A673 (cell line): ENCODE measurements around the gene DCTN3. TPM values are rescaled to one million over a fixed set of nuclear protein-coding genes. Genes with fewer than 3 reads are reported as not detected.
A peak's percentile ranks its signal among the peaks of the same experiment; 100 is the strongest.

Experiments used
- BruUV-seq: library from RNA; stranded (reverse); fragments of 400-500 nt; replicated peaks from 2 replicates; lab custom pipeline; 2021; lab: Mats Ljungman, UMichigan
- CTCF ChIA-PET: fragments of 300-600 bp; sonication (Branson Sonifier 250); formaldehyde crosslinking; loops from one replicate; lab custom pipeline; 2022; ENCODE audit warnings: antibody characterized with exemption; lab: Charles Lee
- POLR2A ChIA-PET: fragments of 300-600 bp; sonication (Branson Sonifier 250); formaldehyde crosslinking; loops from one replicate; lab custom pipeline; 2022; ENCODE audit warnings: antibody characterized with exemption; ENCODE audit not compliant: low non-redundant PET; lab: Charles Lee
- DNase-seq: peaks from one replicate; pipeline ENCODE4 v3.0.0-alpha.2; 2015; ENCODE audit warnings: low spot score
- H3K27ac ChIP-seq: fragments of 200-600 bp; sonication (generic); 2 replicates; pipeline ENCODE4 v1.5.1; 2016; ENCODE audit warnings: mixed run types, low read depth, mild to moderate bottlenecking, mixed read lengths, antibody characterized with exemption, low read length; ENCODE audit not compliant: poor library complexity, severe bottlenecking
- H3K27me3 ChIP-seq: fragments of 200-600 bp; sonication (generic); replicated peaks from 2 replicates; pipeline ENCODE4 v1.6.1; 2017; ENCODE audit warnings: mixed run types, low read depth, mild to moderate bottlenecking, mixed read lengths, antibody characterized with exemption, low read length; ENCODE audit not compliant: insufficient read depth, poor library complexity
- H3K36me3 ChIP-seq: fragments of 200-600 bp; sonication (generic); 2 replicates; pipeline ENCODE4 v1.6.1; 2016; ENCODE audit warnings: mixed run types, mild to moderate bottlenecking, mixed read lengths, antibody characterized with exemption, low read length; ENCODE audit not compliant: insufficient read depth, poor library complexity, severe bottlenecking
- H3K4me1 ChIP-seq: fragments of 200-600 bp; sonication (generic); 2 replicates; pipeline ENCODE4 v1.6.1; 2017; ENCODE audit warnings: mixed run types, mild to moderate bottlenecking, mixed read lengths, antibody characterized with exemption, low read length; ENCODE audit not compliant: insufficient read depth, poor library complexity, severe bottlenecking
- H3K4me3 ChIP-seq: fragments of 200-600 bp; sonication (generic); 2 replicates; pipeline ENCODE4 v1.5.1; 2016; ENCODE audit warnings: low read depth, mixed run types, mild to moderate bottlenecking, mixed read lengths, low read length; ENCODE audit not compliant: poor library complexity, severe bottlenecking
- H3K9me3 ChIP-seq: fragments of 200-600 bp; sonication (generic); 2 replicates; pipeline ENCODE4 v1.6.1; 2016; ENCODE audit warnings: mixed run types, low read depth, mild to moderate bottlenecking, mixed read lengths, antibody characterized with exemption, low read length; ENCODE audit not compliant: poor library complexity, severe bottlenecking
- CTCF ChIP-seq: fragments of 300-800, 200-600 bp; sonication (generic); conservative IDR thresholded peaks from 2 replicates; pipeline ENCODE4 v1.5.1; 2017; ENCODE audit warnings: low read depth, mild to moderate bottlenecking, antibody characterized with exemption, low read length, moderate library complexity, mixed read lengths
- EZH2 ChIP-seq: fragments of 200-600 bp; sonication (generic); IDR thresholded peaks from 2 replicates; pipeline ENCODE4 v1.6.1; 2017; ENCODE audit warnings: borderline replicate concordance, low read depth, mild to moderate bottlenecking, mixed read lengths, antibody characterized with exemption, low read length; ENCODE audit not compliant: poor library complexity, severe bottlenecking
- intact Hi-C: fragments of 100-400 bp; cut with micrococcal nuclease; formaldehyde crosslinking; loops from one replicate; pipeline ENCODE4 v1.10.0; 2022; ENCODE audit not compliant: unreplicated experiment
- total RNA-seq: library from RNA; stranded (reverse); gene quantifications from 2 replicates; pipeline ENCODE4 v1.2.3, GENCODE V29; 2021

The DCTN3 gene
- total RNA-seq, 1 experiment from 2014 or later: 79.3 TPM

- DNase-seq: no peak
Observed at GRCh38 chr9:34606905-34607304, 13.4 kb downstream of the DCTN3 start.

GRCh38 chr9:34606190-34606589, 14.1 kb downstream of the DCTN3 start:
- TF ChIP-seq EZH2 (no peak), CTCF (no peak)
- no peaks in the 10 kb centered on the region for H3K27me3 ChIP-seq
- DNase-seq: no peak
- H3K4me3 ChIP-seq: no peak overlapping the region
- no peak overlapping the region for H3K27ac ChIP-seq
- H3K4me1 ChIP-seq: no peaks in the 10 kb centered on the region
- BruUV-seq: no TSS peak
- CTCF ChIA-PET: no interaction called here
- POLR2A ChIA-PET: no interaction called here
- no peaks in the 10 kb centered on the region for H3K9me3 ChIP-seq
- intact Hi-C loops: no loop called here
- peaks cover 3% of the 10 kb centered on the region for H3K36me3 ChIP-seq

More at GRCh38 chr9:34606905-34607304, 13.4 kb downstream of the DCTN3 start:
- TF ChIP-seq EZH2 (no peak), CTCF (no peak)
- BruUV-seq: no TSS peak
- ChIA-PET CTCF (interaction anchor here (1.3 kb wide), 1 partner anchor 15 kb away, joined by 4 read pairs; no protein-coding TSS in a partner anchor), POLR2A (no interaction called here)
- H3K27ac ChIP-seq: no peak overlapping the region
- H3K4me3 ChIP-seq: no peak overlapping the region
- H3K27me3 ChIP-seq: no peaks in the 10 kb centered on the region
- H3K36me3 ChIP-seq: peaks cover 3% of the 10 kb centered on the region
- intact Hi-C loops: no loop called here
- no peaks in the 10 kb centered on the region for H3K9me3 ChIP-seq
- no peaks in the 10 kb centered on the region for H3K4me1 ChIP-seq

GRCh38 chr9:34603610-34604231, 16.6 kb downstream of the DCTN3 start:
- H3K27ac ChIP-seq: no peak overlapping the region
- ChIA-PET POLR2A (no interaction called here), CTCF (interaction anchor here (0.5 to 2.1 kb wide), 16 partner anchors 8 to 1453 kb away, joined by 3 to 17 read pairs (median 4); partner anchors contain the start of gene MYORG)
- BruUV-seq: no TSS peak
- DNase-seq: peak; percentile 88
- H3K4me3 ChIP-seq: no peak overlapping the region
- TF ChIP-seq EZH2 (no peak), CTCF (peak; percentile 96)
- H3K4me1 ChIP-seq: no peaks in the 10 kb centered on the region
- intact Hi-C loops: loop anchor here (5.0 kb wide), 1 partner anchor 101 kb away; no protein-coding TSS in a partner anchor
- no peaks in the 10 kb centered on the region for H3K36me3 ChIP-seq
- H3K9me3 ChIP-seq: no peaks in the 10 kb centered on the region
- no peaks in the 10 kb centered on the region for H3K27me3 ChIP-seq
